GM23248 (cell line): Measurements from ENCODE around the gene CYRIA.

ENCODE experiments used
- EZH2 ChIP-seq: fragments of 200-600 bp; sonication (generic); IDR thresholded peaks from 2 replicates; pipeline ENCODE4 v1.6.1; 2018; ENCODE audit warnings: antibody characterized with exemption, mild to moderate bottlenecking; ENCODE audit not compliant: insufficient read depth, poor library complexity, severe bottlenecking
- EZH2phosphoT487 ChIP-seq: fragments of 200-600 bp; sonication (generic); IDR thresholded peaks from 2 replicates; pipeline ENCODE4 v1.6.1; 2018; ENCODE audit warnings: antibody characterized with exemption, moderate library complexity, mild to moderate bottlenecking, low read depth; ENCODE audit not compliant: insufficient read depth

GRCh38 chr2:16671760-16672159 is 6.1 kb upstream of the CYRIA start:
- TF ChIP-seq EZH2, result no peak
- TF ChIP-seq EZH2phosphoT487, result no peak
